ENCODE data around the gene TTC8. TPM values are rescaled to one million over a fixed set of nuclear protein-coding genes. Genes with fewer than 3 reads are reported as not detected.

TTC8 gene
- total RNA-seq, 4 donors from 2014 or later = 10.5 to 18.2 (median 12.1) TPM

- TF ChIP-seq EP300 (IDR thresholded peaks at IDR 0.05) = no peak
- TF ChIP-seq POLR2AphosphoS5 (IDR thresholded peaks at IDR 0.05) = no peak
- TF ChIP-seq POLR2A (IDR thresholded peaks at IDR 0.05) = no peak
- no peak for TF ChIP-seq CTCF (IDR thresholded peaks at IDR 0.05)
- Histone ChIP-seq H3K27me3 (peaks cover 4% of the 10 kb centered on the region), H3K36me3 (no peaks in the 10 kb centered on the region), H3K27ac (no peak overlapping the region), H3K9me3 (no peaks in the 10 kb centered on the region), H3K4me1 (no peaks in the 10 kb centered on the region), H3K4me3 (no peak overlapping the region)
- 72% methylated on average over 5 of the region's 5 CpGs for WGBS
- DNase-seq (ENCODE audit: low spot score in 2 of 2) = no peak
Measured at GRCh38 chr14:88799522-88799921, 24.9 kb upstream of the TTC8 start.

GRCh38 chr14:88802596-88802995, 21.9 kb upstream of the TTC8 start:
- Histone ChIP-seq H3K27me3 (peaks cover 4% of the 10 kb centered on the region), H3K4me3 (no peak overlapping the region)
- DNase-seq (ENCODE audit: low spot score in 2 of 2) = no peak

GRCh38 chr14:88804035-88804434, 20.4 kb upstream of the TTC8 start:
- no peaks in the 10 kb centered on the region for H3K4me1 ChIP-seq
- peaks cover 4% of the 10 kb centered on the region for H3K27me3 ChIP-seq
- no peak for DNase-seq (ENCODE audit: low spot score in 2 of 2)
- no peak overlapping the region for H3K27ac ChIP-seq
- TF ChIP-seq EP300 (IDR thresholded peaks at IDR 0.05) = no peak
- TF ChIP-seq POLR2A (IDR thresholded peaks at IDR 0.05) = no peak
- no peaks in the 10 kb centered on the region for H3K36me3 ChIP-seq
- WGBS = 69% methylated on average over 2 of the region's 2 CpGs
- H3K9me3 ChIP-seq = peaks cover 8% of the 10 kb centered on the region
- H3K4me3 ChIP-seq = no peak overlapping the region

More at GRCh38 chr14:88802596-88802995, 21.9 kb upstream of the TTC8 start:
- H3K9me3 ChIP-seq = no peaks in the 10 kb centered on the region
- TF ChIP-seq POLR2A (IDR thresholded peaks at IDR 0.05) (no peak), POLR2AphosphoS5 (IDR thresholded peaks at IDR 0.05) (no peak), EP300 (IDR thresholded peaks at IDR 0.05) (no peak), CTCF (IDR thresholded peaks at IDR 0.05) (no peak)
- no peaks in the 10 kb centered on the region for H3K4me1 ChIP-seq
- WGBS = 89% methylated on average over 6 of the region's 6 CpGs
- H3K36me3 ChIP-seq = no peaks in the 10 kb centered on the region
- H3K27ac ChIP-seq = no peak overlapping the region

GRCh38 chr14:88804477-88804876, 20.0 kb upstream of the TTC8 start:
- TF ChIP-seq POLR2AphosphoS5 (IDR thresholded peaks at IDR 0.05) (no peak), CTCF (IDR thresholded peaks at IDR 0.05) (no peak), POLR2A (IDR thresholded peaks at IDR 0.05) (no peak), EP300 (IDR thresholded peaks at IDR 0.05) (no peak)
- H3K4me1 ChIP-seq = no peaks in the 10 kb centered on the region
- no peaks in the 10 kb centered on the region for H3K36me3 ChIP-seq
- peaks cover 10% of the 10 kb centered on the region for H3K9me3 ChIP-seq
- DNase-seq (ENCODE audit: low spot score in 2 of 2) = no peak
- H3K4me3 ChIP-seq = no peak overlapping the region
- 17% methylated on average over 1 of the region's 1 CpG for WGBS
- H3K27me3 ChIP-seq = peaks cover 4% of the 10 kb centered on the region
- H3K27ac ChIP-seq = no peak overlapping the region

GRCh38 chr14:88808359-88808758, 16.1 kb upstream of the TTC8 start:
- H3K4me3 ChIP-seq = no peak overlapping the region
- no peaks in the 10 kb centered on the region for H3K4me1 ChIP-seq
- peaks cover 14% of the 10 kb centered on the region for H3K9me3 ChIP-seq
- no peak overlapping the region for H3K27ac ChIP-seq
- H3K36me3 ChIP-seq = no peaks in the 10 kb centered on the region
- TF ChIP-seq CTCF (IDR thresholded peaks at IDR 0.05) = no peak
- no peak for TF ChIP-seq POLR2AphosphoS5 (IDR thresholded peaks at IDR 0.05)
- TF ChIP-seq POLR2A (IDR thresholded peaks at IDR 0.05) = no peak
- no peak for TF ChIP-seq EP300 (IDR thresholded peaks at IDR 0.05)
- no peaks in the 10 kb centered on the region for H3K27me3 ChIP-seq
- no peak for DNase-seq (ENCODE audit: low spot score in 2 of 2)

GRCh38 chr14:88815980-88816379, 8.5 kb upstream of the TTC8 start:
- TF ChIP-seq POLR2A (IDR thresholded peaks at IDR 0.05) (no peak), CTCF (IDR thresholded peaks at IDR 0.05) (no peak), EP300 (IDR thresholded peaks at IDR 0.05) (no peak), POLR2AphosphoS5 (IDR thresholded peaks at IDR 0.05) (no peak)
- DNase-seq (ENCODE audit: low spot score in 2 of 2) = no peak
- no peak overlapping the region for H3K4me3 ChIP-seq
- WGBS = 92% methylated on average over 4 of the region's 4 CpGs
- H3K36me3 ChIP-seq = no peaks in the 10 kb centered on the region
- H3K27ac ChIP-seq = no peak overlapping the region
- no peaks in the 10 kb centered on the region for H3K27me3 ChIP-seq
- H3K4me1 ChIP-seq = no peaks in the 10 kb centered on the region
- no peaks in the 10 kb centered on the region for H3K9me3 ChIP-seq
